PC-9 (cell line): Measurements from ENCODE around the gene CEP135.

Experiments used
- EZH2 ChIP-seq: fragments of 200-600 bp; sonication (generic); IDR thresholded peaks from 2 replicates; pipeline ENCODE4 v1.8.0; 2017; ENCODE audit warnings: antibody characterized with exemption, low read depth
- TF ChIP-seq, protein P1 (sequence below): fragments of 200-600 bp; sonication (generic); conservative IDR thresholded peaks from 2 replicates; pipeline ENCODE4 v1.6.1; 2017; ENCODE audit warnings: mixed run types, antibody characterized with exemption, mild to moderate bottlenecking, moderate library complexity

DNA sequence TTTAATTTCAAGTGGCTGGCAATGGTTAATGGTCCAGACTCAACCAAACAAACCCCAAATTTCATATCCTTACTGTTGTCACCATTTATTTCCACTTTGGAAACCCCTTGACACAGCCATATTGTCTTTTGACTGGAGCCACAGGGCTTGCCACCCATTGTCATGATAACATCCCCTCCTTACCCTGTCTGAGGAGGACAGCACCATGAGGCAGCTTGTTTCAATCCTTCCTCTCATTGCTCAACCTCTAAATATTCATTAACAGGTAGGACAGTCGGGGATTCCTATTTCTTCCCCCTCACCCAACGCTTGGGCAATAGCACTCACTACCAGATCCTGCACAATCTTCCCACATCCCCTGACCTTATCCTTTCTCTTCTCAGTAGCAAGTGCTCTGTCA is 92.1 kb downstream of the CEP135 start:
- TF ChIP-seq, protein P1, sequence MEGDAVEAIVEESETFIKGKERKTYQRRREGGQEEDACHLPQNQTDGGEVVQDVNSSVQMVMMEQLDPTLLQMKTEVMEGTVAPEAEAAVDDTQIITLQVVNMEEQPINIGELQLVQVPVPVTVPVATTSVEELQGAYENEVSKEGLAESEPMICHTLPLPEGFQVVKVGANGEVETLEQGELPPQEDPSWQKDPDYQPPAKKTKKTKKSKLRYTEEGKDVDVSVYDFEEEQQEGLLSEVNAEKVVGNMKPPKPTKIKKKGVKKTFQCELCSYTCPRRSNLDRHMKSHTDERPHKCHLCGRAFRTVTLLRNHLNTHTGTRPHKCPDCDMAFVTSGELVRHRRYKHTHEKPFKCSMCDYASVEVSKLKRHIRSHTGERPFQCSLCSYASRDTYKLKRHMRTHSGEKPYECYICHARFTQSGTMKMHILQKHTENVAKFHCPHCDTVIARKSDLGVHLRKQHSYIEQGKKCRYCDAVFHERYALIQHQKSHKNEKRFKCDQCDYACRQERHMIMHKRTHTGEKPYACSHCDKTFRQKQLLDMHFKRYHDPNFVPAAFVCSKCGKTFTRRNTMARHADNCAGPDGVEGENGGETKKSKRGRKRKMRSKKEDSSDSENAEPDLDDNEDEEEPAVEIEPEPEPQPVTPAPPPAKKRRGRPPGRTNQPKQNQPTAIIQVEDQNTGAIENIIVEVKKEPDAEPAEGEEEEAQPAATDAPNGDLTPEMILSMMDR: no peak
- no peak for TF ChIP-seq EZH2
